GM18858 (cell line): ENCODE data around the gene EDN1.

Experiments used
- ATAC-seq: cut with Tn5 transposase; IDR thresholded peaks from one replicate; pipeline ENCODE4 v1.9.1; 2021; ENCODE audit not compliant: unreplicated experiment

EDN1 gene

DNA sequence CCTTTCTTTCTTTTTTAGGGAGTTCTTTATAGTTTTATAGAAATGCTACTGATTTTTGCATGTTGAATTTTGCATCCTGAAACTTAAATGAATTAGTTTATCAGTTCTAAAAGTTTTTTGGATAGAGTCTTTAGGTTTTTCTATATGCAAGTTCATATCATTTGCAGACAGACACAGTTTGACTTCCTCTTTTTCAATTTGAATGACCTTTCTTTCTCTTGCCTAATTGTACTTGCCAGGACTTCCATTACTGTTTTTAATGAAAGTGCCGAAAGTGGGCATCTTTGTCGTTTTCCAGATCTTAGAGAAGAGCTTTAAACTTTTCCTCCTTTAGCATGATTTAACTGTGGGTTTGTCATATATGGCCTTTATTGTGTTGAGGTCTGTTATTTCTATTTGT is 21.1 kb upstream of the EDN1 start:
- ATAC-seq, result no peak

DNA sequence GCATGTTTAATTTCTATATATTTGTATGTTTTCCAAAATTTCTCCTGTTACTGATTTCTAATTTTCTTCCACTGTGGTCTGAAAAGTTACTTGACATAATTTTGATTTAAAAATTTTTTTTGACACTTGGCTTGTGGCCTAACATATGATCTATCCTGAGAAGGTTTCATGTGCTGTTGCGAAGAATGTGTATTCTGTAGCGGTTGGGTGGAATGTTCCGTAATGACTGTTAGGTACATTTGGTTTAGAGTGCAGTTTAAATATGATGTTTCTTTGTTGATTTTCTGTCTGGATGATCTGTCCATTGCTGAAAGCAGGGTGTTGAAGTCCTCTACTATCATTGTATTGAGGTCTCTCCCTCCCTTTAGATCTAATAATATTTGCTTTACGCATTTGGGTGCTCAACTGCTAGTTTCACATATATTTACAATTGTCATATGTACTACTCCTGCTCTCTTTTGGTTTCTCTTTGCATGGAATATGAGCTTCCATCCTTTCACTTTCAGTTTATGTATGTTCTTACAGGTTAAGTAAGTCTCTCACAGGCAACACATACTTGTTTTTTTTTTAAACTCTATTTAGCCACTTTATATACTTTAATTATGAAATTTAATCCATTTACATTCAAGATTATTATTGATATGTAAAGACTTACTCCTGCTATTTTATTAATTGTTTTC is 19.5 kb upstream of the EDN1 start:
- ATAC-seq, result no peak

DNA sequence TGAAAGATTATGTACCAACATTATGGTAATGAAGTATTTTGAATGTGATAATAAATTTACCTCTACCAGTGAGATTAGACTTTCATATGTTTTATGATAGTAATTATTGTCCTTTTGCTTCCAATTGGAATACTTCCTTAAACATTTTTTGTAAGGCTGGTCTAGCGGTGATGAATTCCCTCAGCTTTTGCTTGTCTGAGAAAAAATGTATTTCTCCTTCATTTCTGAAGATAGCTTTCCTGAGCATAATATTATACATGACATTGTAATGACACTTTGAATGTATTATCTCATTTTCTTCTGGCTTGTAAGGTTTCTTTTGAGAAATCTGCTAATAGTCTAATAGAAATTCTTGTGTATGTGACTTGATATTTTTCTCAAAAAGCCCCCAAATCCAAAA is 18.6 kb upstream of the EDN1 start:
- no peak for ATAC-seq

DNA sequence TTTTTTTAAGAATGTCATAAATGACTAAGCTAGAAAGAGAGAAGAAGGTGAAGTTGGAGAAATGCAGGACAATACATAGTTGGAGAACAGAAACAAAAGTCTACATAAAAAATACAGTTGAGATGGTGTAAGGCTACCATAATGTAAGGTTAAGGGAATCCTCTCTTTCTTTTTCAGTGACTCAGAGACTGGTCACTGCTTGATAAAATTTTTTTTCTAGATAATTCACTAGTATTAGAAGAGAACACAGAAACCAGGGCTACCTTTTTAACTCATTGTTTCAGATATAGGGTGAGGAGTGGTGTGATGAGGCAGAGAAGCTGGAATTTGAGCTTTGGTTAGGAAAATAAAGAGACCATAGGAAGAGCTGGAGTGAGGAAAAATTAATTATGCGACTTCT is 18.2 kb upstream of the EDN1 start:
- ATAC-seq, result no peak

DNA sequence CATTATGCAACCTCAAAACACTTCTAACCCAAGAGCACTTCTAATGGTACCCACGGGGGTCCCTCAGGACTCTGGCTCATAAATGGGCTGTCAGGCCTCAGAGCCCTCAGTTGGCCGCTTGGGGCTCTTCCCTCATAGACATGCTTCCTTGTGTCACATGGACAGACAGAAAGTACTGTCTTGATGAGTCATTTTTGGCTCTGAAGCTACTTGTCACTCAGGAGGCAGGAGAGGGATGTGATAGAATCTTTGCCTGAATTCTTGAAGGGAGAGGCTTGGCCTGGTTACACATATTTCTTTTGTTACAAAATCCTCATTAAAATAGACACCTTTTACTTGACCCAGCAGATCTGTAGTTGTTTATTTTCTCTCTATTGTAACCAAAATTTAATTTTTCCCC is 15.1 kb upstream of the EDN1 start:
- no peak for ATAC-seq

DNA sequence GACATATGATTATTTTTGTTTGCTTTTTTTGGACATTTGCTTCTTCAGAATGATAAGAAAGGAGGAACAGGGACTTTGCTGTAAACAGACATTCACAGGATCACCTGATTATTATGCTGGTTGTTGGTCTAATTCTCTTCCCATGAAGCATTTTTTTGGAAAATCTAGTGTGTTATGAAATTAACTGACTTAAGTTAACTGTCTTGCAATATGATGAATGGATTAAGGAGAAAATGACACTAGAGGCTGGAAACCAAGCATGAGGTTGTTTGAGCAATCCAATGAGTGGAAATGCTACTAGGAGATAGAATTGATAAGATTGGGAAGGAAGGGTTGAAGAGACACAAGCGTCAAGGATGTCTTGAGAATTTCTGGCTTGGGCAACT is 13.2 kb upstream of the EDN1 start:
- no peak for ATAC-seq

DNA sequence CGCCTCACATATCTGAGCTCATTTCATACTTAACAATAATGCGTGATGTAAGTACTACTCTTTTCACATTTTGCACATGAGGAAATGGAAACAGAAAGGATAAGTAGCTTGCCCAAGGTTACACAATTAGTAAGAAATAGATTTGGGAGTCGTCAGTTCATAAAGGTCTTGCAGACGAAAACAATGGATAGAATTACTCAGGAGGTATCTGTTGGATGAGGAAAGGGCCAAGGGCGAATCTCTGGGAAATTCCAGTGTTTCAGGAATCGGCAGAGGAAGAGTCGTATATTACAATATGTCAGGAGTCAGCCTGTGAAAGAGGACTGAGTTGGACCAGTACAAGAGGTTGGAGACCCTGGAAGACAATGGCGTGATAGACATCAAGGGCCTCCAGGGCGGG is 12.8 kb upstream of the EDN1 start:
- ATAC-seq, result no peak

DNA sequence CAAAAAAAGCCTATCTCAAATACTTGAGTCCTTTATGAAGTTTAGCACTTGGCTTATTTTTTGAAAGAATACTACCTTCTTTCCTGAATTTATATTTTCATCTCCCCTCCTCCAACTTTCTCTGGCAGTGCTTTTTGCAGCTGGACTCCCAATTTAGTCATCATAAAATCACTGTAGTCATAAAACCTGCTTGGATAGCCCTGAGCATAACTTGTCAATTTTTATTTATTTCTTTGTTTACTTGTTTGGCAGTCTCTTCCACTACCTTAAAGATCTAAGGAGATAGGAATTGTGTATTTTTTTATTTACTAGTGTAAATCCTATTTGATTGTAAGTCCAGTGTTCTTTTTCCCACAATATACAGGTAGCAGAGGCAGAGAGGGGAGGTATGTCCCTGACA is 11.2 kb upstream of the EDN1 start:
- ATAC-seq, result no peak

DNA sequence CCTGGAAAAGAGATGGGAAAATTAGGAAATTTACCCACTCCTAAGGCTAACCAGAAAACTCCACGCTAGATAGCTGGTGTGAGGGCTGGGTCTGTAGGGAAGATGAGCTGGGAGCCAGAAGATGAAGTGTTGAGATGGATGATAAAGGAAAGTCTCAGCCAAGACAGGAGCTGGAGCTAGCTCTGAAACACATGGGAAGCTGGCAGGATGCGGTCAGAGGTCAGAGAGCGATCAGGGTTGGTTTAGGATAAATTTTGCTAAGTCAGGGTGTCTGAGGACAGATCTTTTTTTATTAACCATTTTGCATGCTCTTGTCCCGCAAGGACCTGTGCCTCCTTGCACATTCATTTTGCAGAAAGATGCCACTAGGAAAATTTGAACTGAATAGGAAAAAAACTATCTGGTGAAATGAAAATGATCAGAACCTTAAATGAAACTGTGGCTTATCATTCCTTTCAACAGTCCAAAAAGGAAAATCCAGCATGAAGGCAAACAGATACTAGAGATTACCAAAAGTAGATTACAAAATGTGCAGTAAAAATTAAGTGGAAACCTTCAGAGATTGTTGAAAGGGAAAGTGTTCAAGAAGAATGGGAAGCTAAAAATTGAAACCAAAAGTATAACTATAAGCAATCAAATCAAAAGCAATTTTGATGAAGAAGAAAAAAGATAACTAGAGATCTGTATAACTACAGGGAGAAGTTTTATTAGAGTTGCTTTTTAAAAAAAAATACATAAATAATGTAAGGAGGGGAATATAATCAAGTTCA is 10.7 kb upstream of the EDN1 start:
- ATAC-seq, result no peak

DNA sequence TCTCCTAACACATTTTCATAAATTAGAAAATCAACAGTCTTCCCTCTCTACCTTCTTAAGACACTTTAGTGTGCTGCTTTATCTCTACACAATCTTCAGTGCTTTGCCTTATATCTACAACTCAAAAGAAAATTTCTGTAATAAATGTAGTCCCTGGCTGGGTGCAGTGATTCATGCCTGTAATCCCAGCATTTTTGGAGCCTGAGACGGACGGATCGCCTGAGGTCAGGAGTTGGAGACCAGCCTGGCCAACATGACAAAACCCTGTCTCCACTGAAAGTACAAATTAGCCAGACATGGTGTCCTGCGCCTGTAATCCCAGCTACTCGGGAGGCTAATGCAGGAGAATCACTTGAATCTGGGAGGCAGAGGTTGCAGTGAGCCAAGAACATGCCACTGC is 9.7 kb upstream of the EDN1 start:
- ATAC-seq, result no peak

DNA sequence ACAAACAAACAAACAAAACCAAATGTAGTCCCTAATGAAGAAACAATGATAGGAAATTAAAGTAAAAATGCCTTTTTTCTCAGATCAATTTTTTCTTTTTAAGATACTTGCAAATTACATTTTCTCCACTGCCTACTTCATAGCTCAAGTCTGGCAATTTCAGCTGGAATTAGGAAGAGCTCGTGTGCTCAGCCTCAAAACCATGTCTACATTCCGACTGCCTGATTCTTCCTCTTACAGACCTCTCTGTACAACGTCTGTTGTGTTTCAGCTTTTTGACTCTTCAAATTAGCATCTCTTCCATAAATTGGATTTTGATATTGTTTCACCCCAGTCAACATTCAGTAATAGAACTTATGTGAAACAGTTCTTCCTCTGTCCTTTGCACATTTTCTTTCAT is 9.3 kb upstream of the EDN1 start:
- no peak for ATAC-seq

DNA sequence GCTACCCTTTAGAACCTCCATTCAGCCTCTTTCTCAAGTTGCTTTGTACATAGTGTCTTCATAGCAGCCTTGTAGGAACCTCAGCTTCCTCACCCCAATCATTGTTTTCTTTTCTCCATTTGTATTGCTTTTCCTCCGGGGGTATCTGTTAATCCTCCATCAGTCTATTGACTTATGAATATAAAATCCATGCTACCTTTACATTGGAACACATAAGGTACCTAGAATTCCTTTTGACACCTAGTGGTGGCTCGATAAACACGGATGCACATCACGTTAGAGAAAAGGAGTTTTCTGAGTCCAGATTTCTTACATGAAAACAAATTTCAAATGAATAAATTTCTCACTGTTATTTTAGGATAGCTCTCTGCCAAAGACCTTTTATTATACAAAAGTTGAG is 6.3 kb upstream of the EDN1 start:
- no peak for ATAC-seq

DNA sequence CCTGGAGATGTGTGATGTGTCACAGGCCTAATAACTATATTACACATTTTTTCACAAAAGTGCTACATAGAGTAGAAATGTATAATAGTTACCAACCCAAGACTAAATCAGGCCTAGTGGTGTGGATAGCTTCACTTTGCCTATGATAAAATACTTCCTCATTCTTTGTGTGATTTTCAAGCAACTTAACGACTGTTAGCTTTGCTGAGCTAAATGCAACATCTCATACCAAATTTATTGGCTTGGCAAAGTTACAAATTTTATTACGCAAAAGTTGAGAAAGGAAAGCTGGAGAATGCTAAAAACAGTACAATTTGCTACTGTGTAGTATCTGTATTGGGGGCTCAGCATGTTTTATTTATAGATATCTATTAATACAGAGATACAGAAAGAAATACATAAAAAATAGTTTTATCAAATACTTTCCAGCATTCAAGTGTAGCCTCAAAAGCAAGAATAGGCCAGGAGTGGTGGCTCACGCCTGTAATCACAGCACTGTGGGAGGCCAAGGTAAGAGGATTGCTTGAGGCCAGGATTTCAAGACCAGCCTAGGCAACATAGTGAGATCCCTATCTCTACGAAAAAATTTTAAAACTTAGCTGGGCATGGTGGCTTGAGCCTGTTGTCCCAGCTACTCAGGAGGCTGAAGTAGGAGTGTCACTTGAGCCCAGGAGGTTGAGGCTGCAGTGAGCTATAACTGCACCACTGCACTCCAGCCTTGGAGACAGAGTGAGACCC is 3.6 kb upstream of the EDN1 start:
- no peak for ATAC-seq

DNA sequence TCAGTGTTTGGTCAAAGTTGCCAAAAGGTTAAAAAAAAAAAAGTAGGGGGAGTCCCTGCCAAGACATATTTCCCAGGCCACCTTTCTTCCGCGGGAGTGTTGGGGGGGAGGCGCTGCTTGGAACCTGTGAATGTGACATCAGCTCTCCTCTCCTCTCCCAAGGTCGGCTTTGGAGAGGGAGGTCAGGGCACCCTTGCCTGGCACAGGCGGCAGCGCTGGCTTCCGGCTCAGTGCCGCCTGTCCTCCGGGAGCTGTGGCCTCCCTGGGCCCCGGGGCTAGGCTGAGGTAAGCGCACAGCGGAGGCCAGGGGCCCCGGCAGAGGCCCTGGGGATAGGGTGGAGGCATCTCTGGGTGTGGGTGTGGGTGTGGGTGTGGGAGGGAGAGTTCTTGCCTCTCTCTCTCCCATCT is 1.9 kb upstream of the EDN1 start:
- no peak for ATAC-seq

DNA sequence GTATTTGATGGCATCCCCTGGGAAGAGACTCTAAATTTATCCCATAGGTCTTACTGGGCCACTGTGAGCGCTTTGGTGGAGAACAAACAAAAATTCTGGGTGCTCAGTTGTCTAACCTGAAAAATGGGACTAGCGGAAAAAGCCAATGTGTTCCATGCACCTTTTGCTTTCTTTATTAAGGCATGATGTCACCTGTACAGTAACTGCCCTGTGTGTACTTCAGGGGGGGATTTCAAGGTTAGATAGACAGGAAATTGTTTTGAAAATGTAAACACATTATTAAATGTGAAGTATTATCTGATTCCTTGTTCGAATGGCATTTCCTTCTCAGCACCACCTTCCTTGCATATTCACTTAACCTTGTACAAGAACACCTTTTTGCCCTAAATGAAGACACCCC is 1.2 kb upstream of the EDN1 start:
- ATAC-seq, result no peak

DNA sequence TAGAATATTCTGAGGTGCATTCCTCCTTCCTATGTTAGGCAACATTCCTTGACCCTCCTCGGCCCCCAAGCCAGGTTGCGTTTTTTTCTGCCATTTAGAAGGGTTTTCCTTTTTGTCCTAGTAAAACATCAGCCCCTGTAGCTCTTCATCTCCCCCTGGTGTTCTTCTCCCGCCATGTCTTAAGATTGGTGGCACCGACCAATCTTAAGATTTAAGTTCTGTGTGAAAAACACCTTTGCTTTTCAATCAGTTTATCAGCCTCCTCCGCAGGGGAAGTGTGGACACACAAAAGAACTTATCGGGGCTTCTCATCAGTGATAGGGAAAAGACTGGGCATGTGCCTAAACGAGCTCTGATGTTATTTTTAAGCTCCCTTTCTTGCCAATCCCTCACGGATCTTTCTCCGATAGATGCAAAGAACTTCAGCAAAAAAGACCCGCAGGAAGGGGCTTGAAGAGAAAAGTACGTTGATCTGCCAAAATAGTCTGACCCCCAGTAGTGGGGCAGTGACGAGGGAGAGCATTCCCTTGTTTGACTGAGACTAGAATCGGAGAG is 719 bp upstream of the EDN1 start:
- no peak for ATAC-seq

DNA sequence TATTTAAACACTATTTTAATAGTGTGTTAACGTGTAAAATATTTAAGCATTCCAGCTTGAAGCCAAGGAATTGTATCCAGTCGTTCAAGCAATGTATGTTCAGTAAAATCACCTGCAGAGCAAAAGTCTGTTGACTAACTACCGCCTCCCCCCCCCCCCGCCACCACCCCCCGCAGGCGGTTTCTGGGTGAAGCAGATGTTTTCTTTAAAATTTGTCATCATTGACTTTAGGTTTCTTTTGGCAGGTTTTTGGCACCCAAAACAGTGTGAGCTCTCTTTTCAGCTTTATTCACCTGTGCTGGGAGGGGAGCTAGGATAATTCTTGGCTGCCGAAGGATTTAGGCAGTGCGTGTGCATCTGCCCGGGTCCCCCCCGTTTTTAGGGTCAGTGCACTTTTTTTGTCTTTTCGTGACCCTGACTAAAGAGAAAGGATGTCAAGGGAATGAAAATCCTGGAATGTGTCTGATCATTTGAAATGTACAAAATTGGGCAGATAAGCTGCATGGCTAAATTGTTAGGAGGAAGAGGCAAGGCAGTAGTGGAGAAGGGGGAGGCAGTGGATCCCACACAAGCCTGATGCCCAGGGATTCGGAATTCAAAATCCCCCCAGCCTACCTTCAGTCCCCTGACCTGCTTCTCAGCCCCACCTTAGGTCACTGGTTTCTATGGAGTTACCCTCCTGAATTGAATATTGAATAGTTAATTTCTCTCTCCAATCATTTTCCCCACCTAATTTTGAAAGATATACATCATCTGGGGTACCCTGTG is 1.1 kb downstream of the EDN1 start:
- no peak for ATAC-seq

DNA sequence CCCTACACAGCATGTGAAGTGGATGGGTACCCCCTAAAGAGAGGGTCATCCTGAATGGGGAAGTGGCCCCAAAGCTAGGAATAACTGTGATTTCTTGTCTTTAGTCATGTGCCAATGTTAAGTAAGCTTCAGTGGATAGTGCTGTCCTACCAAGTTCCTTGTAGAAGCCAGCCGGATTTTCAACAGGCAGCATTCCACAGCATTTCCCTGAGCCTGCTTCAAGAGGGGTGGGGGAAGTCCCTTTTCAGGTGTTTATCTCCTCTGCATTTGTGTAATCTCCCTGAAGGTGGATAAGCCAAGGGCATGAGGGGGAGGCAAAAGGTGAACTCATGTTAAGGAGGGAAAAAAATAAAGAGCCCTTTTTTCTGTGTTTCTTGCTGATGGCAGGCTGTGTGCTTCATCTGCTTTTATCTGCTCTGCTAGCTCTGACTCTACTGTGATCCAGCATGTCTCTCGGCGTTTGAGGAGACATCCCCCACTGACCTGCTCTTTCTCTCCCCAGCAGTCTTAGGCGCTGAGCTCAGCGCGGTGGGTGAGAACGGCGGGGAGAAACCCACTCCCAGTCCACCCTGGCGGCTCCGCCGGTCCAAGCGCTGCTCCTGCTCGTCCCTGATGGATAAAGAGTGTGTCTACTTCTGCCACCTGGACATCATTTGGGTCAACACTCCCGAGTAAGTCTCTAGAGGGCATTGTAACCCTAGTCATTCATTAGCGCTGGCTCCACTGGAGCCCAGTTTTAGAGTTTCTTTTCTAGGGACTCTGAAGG is 1.9 kb downstream of the EDN1 start:
- ATAC-seq, result no peak

DNA sequence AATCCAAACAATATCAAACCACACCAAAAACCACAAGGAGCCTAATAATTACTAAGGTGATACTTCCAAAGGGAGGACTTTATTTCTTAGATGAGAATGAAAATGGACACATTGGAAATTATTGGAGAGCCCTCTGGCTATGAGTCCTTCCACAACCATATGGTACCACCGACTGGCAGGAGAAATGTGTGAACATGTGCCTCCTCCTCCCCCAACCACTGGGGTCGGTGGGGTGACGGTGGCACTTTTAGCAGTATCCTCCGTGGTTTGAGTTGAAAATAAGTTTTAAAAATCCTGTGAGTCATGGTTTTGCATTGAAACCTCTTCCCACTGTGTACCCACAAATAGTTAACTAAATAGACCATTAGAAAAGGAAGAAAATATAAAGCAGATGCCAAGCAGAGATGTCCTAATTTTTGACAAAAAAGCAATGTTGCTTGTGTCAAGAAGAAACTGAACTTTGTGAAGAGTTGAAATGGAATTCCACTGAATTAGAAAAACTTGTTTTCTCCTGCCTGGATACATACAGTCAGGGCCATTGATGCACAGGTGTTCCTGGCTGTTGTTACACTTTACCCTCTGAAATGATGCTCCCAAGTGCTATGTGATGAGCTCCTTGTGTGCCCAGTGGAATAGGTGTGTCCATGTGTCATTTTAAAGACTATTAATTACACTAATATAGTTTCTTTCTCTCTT is 3.2 kb downstream of the EDN1 start:
- no peak for ATAC-seq
